ENCODE results near the gene LRMDA. TPM values are rescaled to one million over a fixed set of nuclear protein-coding genes. Genes with fewer than 3 reads are reported as not detected.

LRMDA gene
- total and polyA plus RNA-seq, 10 of the 15 experiments (the other 5 are each of a cell fraction or from before 2014, with no cell fraction given) = 0.07 to 0.54 (median 0.29) TPM; not detected in 4

GRCh38 chr10:76492678-76493472, 1061.5 kb downstream of the LRMDA start (continued):
- TF ChIP-seq YY1 (IDR thresholded peaks at IDR 0.05; ENCODE audit: low read depth, low read length) (no peak), WRNIP1 (IDR thresholded peaks at IDR 0.05; ENCODE audit: borderline replicate concordance, low read depth, low read length) (no peak), GABPA (IDR thresholded peaks at IDR 0.05; ENCODE audit: low read depth) (no peak), PKNOX1 (IDR thresholded peaks at IDR 0.05) (no peak), JUND (IDR thresholded peaks at IDR 0.05; ENCODE audit: low read depth, low read length) (no peak), ETV6 (conservative IDR thresholded peaks at IDR 0.05 in 1 of 2, IDR thresholded peaks at IDR 0.05 in 1 of 2; ENCODE audit: borderline replicate concordance in 1 of 2, low read depth in 1 of 2) (no peak), BCL11A (IDR thresholded peaks at IDR 0.05; ENCODE audit: low read depth, low read length) (no peak)

GRCh38 chr10:76497666-76498065, 1066.2 kb downstream of the LRMDA start:
- H3K9ac ChIP-seq (ENCODE audit: control insufficient read depth, insufficient read depth, low read length) = no peak overlapping the region
- H3K4me3 ChIP-seq = no peak overlapping the region
- no TSS peak for BruUV-seq (replicated peaks)
- ATAC-seq = no peak
- H3K9me3 ChIP-seq (replicated peaks; ENCODE audit: control insufficient read depth, insufficient read depth, low read length) = no peaks in the 10 kb centered on the region
- intact Hi-C loops (cut with micrococcal nuclease; ENCODE audit: unreplicated experiment) = no loop called here
- H4K20me1 ChIP-seq (ENCODE audit: control insufficient read depth, insufficient read depth) = no peaks in the 10 kb centered on the region
- no peaks in the 10 kb centered on the region for H3K79me2 ChIP-seq (ENCODE audit: control insufficient read depth, insufficient read depth, low read length)
- FAIRE-seq = no peak
- H3K36me3 ChIP-seq (ENCODE audit: control insufficient read depth in 2 of 2, insufficient read depth in 2 of 2, low read length in 1 of 2) = no peaks in the 10 kb centered on the region
- no peak overlapping the region for H3K27ac ChIP-seq (ENCODE audit: control insufficient read depth, insufficient read depth)
- ChIA-PET CTCF (no interaction called here), POLR2A (no interaction called here), RAD21 (ENCODE audit: unreplicated experiment) (no interaction called here), SMC1A (ENCODE audit: uncharacterized antibody, unreplicated experiment) (no interaction called here)
- no peak for DNase-seq (ENCODE audit: low read depth, low spot score)
- H3K4me1 ChIP-seq (ENCODE audit: control insufficient read depth, insufficient read depth, low read length) = no peaks in the 10 kb centered on the region
- no peak overlapping the region for H2AFZ ChIP-seq (ENCODE audit: control insufficient read depth, low read depth, low read length)
- in situ Hi-C loops (cut with MboI) = no loop called here
- H3K4me2 ChIP-seq (ENCODE audit: control insufficient read depth, insufficient read depth) = no peak overlapping the region
- no peaks in the 10 kb centered on the region for H3K27me3 ChIP-seq (replicated peaks in 1 of 2; ENCODE audit: control insufficient read depth in 2 of 2, insufficient read depth in 2 of 2, low read length in 1 of 2)
- no peak for TF ChIP-seq ASH2L (IDR thresholded peaks at IDR 0.05; ENCODE audit: borderline replicate concordance, low read depth)
- TF ChIP-seq ZBTB33 (IDR thresholded peaks at IDR 0.05) = no peak
- TF ChIP-seq SMARCA5 (IDR thresholded peaks at IDR 0.05) = no peak
- TF ChIP-seq ZNF622 (IDR thresholded peaks at IDR 0.05) = no peak
- no peak for TF ChIP-seq NR2F1 (conservative IDR thresholded peaks at IDR 0.05)
- no peak for TF ChIP-seq PBX3 (IDR thresholded peaks at IDR 0.05; ENCODE audit: insufficient replicate concordance, low read depth, low read length)
- no peak for TF ChIP-seq NFYB (IDR thresholded peaks at IDR 0.05; ENCODE audit: insufficient read depth, low read depth, low read length)
- TF ChIP-seq BHLHE40 (IDR thresholded peaks at IDR 0.05; ENCODE audit: borderline replicate concordance in 1 of 2, low read depth in 2 of 2, low read length in 1 of 2) = no peak
- no peak for TF ChIP-seq SRF (IDR thresholded peaks at IDR 0.05; ENCODE audit: low read depth in 2 of 2, low read length in 2 of 2)
- TF ChIP-seq FOXK2 (IDR thresholded peaks at IDR 0.05) = no peak
- no peak for TF ChIP-seq ATF7 (IDR thresholded peaks at IDR 0.05; ENCODE audit: low read depth)

All from GM12878 (cell line).